Limb (tissue), 2 donors: ENCODE data around the gene DNAH14.
"Not testable (repeated sequence)": the region's sequence is repeated elsewhere in the genome, so short reads cannot be mapped to it uniquely, and the experiment has no call there.

Experiments used
- DNase-seq, 2 donors: peaks; one replicate each; pipeline ENCODE4 v3.0.0-alpha.2; 2016; ENCODE audit errors: extremely low spot score in 2 of 2

Gene DNAH14

DNA sequence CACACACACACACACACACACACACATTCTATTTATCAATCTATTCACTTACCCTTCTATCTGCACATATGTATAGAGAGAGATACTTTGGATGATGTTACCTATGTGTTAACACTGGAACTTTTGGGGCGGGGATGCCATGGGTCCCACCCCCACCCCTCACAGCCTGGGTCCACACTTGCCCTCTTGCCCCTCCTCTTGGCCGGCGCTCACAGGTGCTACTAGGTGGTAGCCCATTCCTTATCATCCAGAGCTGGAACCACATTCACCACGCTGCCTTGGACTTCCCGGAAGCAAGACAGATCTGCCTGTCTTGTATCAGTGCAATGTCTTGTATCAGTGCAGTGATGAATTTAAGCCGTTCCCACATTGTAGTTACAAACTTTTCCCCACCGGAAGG lies 413.2 kb downstream of the DNAH14 start:
- DNase-seq = no peak

DNA sequence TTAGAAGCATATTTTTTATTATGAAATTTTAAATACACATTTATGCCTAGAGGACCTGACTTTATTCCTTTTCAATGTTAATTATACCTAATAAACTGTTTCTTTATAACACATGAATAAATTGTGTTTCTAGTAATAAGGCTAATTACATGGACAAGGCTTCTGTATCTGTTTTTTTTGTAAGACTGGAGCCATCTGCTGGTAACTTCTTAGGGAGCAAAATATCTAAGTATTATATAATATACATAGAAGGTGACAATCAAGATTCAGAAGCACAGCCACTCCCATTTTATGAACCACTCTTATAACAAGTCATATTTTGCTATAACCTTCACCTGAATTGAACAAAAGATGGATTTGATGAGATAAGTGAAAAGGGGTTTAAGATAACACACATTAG lies 414.1 kb downstream of the DNAH14 start:
- DNase-seq = no peak

- DNase-seq = no peak
These were observed 417.7 kb downstream of the DNAH14 start for GRCh38 chr1:225347123-225347683.

GRCh38 chr1:225348400-225348799 lies 418.9 kb downstream of the DNAH14 start:
- DNase-seq = no peak

DNA sequence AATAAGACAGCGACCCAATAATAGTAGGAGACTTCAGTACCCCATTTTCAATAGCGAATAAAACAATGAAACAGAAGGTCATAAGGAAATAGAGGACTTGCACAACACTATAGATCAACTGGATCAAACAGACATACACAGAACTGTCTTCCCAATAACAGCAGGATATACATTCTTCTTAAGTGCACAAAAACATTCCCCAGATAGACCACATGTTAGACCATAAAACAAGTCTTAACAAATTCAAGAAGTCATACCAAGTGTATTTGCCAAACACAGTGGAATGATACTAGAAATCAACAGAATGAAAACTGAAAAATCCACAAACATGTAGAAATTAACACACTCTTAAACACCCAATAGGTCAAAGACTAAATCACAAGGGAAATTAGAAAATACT lies 420.4 kb downstream of the DNAH14 start:
- no peak for DNase-seq

GRCh38 chr1:225350872-225351271 lies 421.4 kb downstream of the DNAH14 start:
- DNase-seq = no peak

GRCh38 chr1:225354906-225355305 lies 425.4 kb downstream of the DNAH14 start:
- no peak for DNase-seq

DNA sequence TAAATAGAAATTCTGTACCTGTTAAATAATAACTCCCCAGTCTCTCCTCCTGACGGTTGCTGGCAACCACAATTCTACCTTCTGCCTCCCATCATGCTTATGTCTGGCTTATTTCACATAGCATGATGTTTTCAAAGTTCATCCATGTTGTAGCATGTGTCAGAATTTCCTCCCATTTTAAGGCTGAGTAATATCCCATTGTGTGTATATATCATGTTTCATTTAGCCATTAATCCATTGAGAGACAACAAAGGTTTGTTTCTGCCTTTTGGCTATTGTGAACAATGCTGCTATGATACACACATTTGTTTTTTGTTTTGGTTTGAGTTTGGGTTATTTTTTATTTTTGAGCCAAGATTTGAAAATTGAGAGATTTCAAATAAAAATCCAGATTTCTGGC lies 426.4 kb downstream of the DNAH14 start:
- no peak for DNase-seq

GRCh38 chr1:225360119-225360518 lies 430.6 kb downstream of the DNAH14 start:
- no peak for DNase-seq

DNA sequence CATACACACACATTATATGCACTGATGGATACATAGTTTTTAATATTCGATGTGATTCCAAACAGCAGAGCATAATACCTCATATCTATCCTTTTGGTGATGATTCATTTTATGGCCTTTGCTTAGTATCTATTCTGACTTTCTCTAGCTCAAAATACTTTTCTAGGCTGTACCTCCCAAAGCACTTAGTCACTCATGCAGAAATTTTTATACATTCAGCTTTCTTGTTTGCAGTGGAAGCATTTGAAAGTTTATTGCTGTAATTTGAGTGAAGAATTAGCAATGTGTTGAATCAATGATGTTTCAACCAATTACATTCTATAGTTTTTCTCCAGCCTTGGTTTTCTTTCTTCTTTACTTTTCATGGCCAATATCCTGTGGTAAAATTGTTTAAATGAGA lies 431.7 kb downstream of the DNAH14 start:
- DNase-seq = no peak

DNA sequence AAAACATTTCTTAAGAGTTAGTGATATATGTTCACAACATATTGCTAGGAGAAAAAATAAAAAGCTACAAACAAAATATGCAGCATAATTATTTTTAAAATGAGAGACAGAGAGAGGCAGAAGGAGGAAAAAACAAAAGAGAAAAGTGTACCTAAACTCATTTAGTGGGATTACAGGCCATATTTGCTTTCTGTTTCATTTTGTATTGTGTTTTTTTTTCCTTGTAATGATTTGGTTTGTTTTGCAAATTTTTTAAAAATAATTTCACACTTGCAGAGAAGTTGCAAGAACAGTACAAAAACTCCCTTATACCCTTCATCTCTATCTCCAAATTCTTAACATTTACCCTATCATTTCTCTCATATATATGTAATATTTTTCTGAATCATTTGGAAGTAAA lies 433.3 kb downstream of the DNAH14 start:
- no peak for DNase-seq

DNA sequence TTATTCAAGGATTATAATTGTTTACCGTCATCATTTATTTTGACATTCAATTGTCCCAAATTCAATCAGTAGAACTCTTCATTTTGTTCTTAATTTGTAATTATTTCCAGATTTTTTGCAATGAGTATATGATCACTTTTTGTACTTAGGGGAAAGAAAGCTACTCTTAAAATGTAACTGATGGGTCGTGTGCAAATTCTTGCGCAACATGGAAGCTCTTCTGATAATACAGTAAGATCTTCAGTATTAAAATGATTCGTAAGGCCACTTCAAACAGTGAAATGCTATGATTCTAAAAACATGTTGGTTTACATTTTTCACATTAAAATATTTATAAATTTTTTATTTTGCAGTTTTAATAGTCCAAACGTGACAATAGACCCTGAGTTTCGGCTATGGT lies 435.0 kb downstream of the DNAH14 start:
- DNase-seq = no peak

DNA sequence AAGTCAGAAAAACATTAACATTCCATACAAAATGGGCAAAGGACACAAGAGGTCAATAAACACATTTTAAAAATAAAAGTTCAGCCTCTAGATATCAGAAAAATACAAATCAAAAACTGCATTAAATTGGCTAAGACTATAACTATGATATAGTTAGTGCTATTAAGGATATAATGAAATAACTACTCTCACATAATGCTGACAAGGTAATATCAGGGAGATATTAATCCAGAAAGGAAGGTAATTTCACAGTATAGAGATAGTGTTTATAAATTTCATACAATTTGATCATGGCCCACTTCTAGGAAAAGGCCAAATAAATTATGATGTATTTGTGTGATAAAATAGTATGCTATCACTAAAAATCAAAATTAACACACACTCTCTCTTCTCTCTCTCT lies 436.5 kb downstream of the DNAH14 start:
- DNase-seq = no peak

DNA sequence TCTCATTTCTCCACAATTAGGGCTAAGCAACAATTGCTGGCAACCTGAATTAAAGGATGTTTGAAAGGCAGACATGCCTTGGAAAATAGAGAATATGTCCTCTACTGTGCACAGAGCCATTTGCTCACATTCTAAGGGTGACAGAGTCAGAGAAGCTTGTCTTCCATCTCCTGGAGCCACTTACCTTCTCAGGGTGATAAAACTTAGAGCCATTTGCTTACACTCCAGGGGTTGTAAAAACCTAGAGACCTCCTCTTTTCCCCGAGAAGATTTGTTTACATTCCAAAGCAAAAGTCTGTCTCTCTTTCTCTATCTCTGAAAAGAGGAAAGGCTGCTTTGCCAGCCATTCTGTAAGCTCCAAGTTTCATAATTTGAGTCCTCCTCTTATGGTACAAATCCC lies 437.1 kb downstream of the DNAH14 start:
- no peak for DNase-seq

DNA sequence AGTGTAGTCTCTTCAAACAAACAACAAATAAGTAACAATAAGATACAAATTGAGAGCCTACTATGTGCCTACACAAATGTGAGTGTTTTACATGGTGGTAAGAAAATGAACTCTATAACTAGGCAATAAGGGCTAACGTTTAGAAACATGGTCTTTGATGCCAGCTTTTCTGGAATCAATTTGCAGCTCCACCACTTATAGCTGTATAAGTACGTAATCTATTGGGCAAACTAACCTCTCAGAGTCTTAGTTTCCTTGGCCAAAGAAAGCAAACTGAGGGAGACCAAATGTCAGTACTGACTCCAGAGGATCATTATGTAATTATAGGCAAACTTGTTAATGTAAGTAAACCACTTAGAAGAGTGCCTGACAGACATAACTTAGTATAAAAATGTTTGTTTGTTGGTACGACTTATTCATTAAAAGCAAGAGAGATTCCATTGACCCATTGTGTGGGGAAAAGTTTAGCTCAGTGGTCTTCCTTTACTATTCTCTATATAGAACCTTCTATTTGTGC lies 438.6 kb downstream of the DNAH14 start:
- DNase-seq = no peak

GRCh38 chr1:225371366-225372010 lies 442.0 kb downstream of the DNAH14 start:
- no peak for DNase-seq

GRCh38 chr1:225373155-225373554 lies 443.7 kb downstream of the DNAH14 start:
- DNase-seq = no peak

DNA sequence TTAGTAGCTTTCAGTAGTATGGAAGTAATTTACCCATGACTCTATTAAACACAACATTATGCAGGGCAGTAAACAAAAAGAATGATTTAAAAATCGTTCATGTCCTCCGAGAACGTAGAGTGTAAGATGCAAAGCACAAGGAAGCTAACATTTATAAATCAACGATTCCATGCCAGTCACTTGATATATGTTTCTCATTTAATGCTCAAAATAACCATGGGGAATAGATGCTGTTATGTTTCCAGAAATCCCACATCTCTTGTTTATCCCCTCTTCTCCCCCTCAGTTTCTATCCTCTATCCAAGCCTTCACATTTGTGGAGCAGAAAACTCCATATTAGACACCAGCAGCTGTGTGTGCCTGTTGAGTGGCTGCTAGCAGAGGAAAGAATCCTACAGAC lies 445.5 kb downstream of the DNAH14 start:
- DNase-seq = no peak

DNA sequence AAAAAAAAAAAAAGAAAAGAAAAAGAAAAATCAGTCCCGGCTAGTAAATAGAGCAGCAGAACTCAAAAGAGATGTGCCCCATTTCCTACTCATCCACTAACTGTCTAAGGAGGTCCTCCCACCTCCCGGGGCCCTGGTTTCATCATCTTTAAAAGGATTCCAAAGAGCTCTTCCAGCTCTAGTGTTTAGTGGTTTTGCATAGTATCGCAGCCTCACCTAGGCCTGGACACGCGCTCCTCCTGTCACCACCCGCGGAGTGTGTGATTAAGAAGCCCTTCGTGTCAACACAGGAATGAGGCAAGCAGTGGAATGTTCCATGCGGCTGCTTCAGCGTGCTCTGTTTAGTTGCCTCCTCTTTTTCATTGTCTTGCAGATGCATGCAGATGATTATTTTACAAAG lies 449.4 kb downstream of the DNAH14 start:
- DNase-seq = no peak

GRCh38 chr1:225380691-225381090 lies 451.2 kb downstream of the DNAH14 start:
- no peak for DNase-seq

DNA sequence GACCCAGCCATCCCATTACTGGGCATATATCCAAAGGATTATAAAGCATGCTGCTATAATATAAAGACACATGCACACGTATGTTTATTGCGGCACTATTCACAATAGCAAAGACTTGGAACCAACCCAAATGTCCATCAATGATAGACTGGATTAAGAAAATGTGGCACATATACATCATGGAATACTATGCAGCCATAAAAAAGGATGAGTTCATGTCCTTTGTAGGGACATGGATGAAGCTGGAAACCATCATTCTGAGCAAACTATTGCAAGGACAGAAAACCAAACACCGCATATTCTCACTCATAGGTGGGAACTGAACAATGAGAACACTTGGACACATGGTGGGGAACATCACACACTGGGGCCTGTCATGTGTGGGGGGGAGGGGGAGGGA lies 457.4 kb downstream of the DNAH14 start:
- not testable (repeated sequence) for DNase-seq

DNA sequence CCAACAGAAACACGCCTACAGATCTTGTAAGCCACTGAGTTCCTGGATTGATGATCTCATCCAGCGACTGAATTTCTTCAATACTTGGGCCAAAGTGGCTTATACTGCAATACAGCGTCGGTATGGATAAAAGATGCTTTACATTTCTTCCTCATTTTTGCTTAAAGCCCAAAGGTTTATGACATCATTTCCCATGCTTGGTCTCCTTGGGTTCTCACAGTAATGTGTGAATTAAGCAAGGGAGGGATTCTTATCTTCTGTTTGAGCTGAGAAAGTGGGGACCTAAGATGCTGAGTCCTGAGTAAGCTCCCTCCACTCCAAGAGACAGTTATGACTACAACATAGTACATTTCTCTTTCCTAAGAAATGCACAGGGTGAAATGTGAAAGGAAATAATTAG lies 458.9 kb downstream of the DNAH14 start:
- peak in 1 of 2 donors; percentile 23 for DNase-seq

GRCh38 chr1:225389843-225390242 lies 460.4 kb downstream of the DNAH14 start:
- no peak for DNase-seq

DNA sequence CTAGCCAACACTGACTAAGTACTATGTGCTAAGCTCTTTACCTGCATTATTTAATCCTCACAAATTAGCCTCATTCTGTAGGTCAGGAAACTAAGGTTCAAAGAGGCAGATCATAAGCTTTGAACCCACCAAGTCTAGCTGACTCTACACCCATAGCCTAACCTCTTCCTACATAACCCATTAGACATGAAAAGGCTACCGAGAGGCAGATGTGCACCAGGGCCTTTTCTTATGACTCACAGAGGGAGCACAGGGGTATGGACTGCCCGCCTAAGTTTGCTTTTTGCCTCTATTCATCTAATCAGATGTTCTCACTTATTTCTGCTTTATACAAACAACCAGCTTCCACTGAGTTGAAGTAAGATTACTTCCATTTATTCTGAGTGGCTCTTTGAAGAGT lies 466.9 kb downstream of the DNAH14 start:
- DNase-seq = no peak
